GM12891 (cell line): ENCODE data around the gene NRDC.
"Not testable (repeated sequence)": the region's sequence is repeated elsewhere in the genome, so short reads cannot be mapped to it uniquely, and the experiment has no call there.

ENCODE experiments used
- DNase-seq: peaks from one replicate; pipeline ENCODE4 v3.0.0; 2011; ENCODE audit warnings: low spot score; ENCODE audit not compliant: insufficient read length
- FAIRE-seq: peaks from 2 replicates; lab custom pipeline; 2011; peaks lifted over from hg19 to GRCh38; lab: Jason Lieb, UNC
- PAX5 ChIP-seq: IDR thresholded peaks from 2 replicates; pipeline ENCODE4 v1.6.1; 2011; ENCODE audit warnings: low read length, moderate library complexity, mild to moderate bottlenecking; ENCODE audit not compliant: insufficient read depth, severe bottlenecking
- POLR2A ChIP-seq: IDR thresholded peaks from 2 replicates; pipeline ENCODE4 v1.6.1; 2011; ENCODE audit warnings: low read depth, low read length, control low read depth
- POLR2AphosphoS5 ChIP-seq: IDR thresholded peaks from 2 replicates; pipeline ENCODE4 v1.6.1; 2011; ENCODE audit warnings: low read depth, low read length, control low read depth
- POU2F2 ChIP-seq: IDR thresholded peaks from 2 replicates; pipeline ENCODE4 v1.6.1; 2011; ENCODE audit warnings: low read depth, mild to moderate bottlenecking, control low read depth, low read length, moderate library complexity
- SPI1 ChIP-seq: IDR thresholded peaks from 2 replicates; pipeline ENCODE4 v1.6.1; 2011; ENCODE audit warnings: low read depth, low read length, control low read depth
- TAF1 ChIP-seq: IDR thresholded peaks from 2 replicates; pipeline ENCODE4 v1.6.1; 2011; ENCODE audit warnings: low read depth, low read length, control low read depth

Gene NRDC

DNA sequence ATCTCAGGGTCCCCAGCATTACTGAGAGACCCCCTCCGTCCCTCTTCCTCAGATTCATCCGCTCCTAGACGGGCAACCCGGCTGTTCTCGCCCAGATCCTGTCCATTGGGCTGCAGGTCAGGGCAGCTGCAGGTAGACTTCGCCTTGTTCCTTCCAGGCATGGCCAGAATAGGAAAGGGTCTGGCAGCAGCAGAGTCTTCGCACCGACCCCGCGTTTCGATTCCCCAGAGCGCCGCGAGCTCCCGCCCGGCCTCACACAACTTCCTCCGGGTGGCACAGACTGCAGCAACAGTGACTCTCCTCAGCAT, 265 bp downstream of the NRDC start:
- FAIRE-seq, result no peak
- TF ChIP-seq POLR2A (no peak), PAX5 (no peak), POLR2AphosphoS5 (no peak), POU2F2 (no peak), TAF1 (no peak), SPI1 (no peak)

DNA sequence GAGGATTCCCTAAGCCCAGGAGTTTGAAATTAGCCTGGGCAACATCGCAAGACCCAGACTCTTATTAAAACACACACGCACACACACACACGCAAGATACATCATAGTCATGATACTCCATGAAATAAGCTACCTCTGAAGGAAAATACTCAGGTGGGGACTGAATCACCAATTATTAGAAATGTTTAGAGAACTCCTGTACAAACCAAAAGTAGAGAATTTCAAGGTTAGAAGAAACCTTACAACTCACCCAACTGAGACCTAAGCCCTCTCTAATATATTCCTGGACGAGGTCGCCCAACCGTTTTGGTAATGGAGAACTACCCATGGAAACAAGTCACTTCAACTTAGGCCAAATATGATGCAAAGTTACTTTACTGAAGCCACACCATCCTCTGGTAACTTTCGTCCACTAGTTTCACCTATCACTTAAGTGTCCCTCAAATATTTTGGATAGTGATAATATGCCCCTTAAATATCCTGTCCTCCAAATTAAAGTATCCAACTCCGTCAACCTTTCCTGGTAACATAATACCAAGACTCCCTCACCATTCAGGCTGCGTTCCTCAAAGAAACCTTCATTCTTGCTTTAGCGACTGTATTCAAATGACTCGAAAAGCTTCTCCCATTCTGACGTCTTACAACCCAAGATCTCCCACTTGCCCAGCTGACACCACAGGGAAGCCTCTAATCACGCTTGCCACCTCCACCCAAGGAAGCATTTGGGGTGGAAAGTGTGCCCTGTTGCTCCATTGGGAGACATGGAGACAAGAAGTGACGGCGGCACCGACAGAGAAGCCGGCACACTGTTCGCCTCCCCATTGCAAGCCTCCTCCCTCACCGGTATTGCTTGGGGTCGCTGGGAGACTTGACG, 856 bp downstream of the NRDC start:
- no peak for DNase-seq
- no peak for FAIRE-seq
- TF ChIP-seq POLR2A (no peak; the same call in 1 of the 2 replicates), SPI1 (no peak), POU2F2 (no peak), PAX5 (no peak), POLR2AphosphoS5 (no peak), TAF1 (no peak)

More for the DNA sequence above, 265 bp downstream of the NRDC start:
- DNase-seq, result no peak

DNA sequence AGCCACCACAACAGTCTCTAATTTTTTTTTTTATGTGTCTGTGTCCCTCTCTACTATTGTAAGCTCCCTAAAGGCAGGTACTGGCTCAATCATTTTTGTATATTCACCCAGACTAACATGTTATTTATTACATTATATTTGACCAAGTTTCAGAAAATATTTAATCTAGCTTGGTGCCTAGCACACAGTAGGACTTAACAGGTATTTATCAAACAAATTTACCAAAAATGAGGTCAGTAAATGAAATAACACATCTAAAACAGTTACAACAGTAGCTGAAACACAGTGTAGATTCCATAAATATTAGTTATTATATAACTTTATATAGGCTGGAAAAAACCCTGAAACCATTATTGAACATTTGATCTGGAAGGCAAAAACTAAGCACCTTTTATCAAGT, 2.7 kb downstream of the NRDC start:
- DNase-seq (no peak), FAIRE-seq (no peak)
- no peak for TF ChIP-seq PAX5
- TF ChIP-seq TAF1, result no peak
- no peak for TF ChIP-seq POLR2A
- TF ChIP-seq POU2F2, result no peak
- no peak for TF ChIP-seq SPI1
- no peak for TF ChIP-seq POLR2AphosphoS5

DNA sequence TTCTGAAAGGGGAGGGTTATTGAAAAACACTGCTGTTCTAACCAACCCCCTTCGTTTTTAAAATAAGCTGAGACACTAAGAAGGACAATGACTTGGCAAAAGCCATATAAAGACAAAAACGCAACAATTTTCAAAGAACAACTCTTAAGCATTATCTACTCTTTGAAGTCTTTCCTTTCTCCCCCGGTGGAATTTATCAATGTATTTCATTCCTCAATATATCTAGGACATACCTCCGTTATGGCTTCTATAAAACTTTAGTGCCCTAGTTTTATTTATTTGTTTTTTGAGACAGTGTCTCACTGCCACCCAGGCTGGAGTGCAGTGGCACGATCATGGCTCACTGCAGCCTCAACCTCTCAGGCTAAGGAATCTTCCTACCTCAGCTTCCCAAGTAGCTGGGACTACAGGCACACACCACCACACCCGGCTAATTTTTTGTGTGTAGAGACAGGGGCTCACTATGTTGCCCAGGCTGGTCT, 3.2 kb downstream of the NRDC start:
- no peak for TF ChIP-seq TAF1
- TF ChIP-seq SPI1, result no peak
- TF ChIP-seq POU2F2, result no peak
- no peak for TF ChIP-seq POLR2A
- TF ChIP-seq PAX5, result no peak
- FAIRE-seq (no peak), DNase-seq (no peak)

DNA sequence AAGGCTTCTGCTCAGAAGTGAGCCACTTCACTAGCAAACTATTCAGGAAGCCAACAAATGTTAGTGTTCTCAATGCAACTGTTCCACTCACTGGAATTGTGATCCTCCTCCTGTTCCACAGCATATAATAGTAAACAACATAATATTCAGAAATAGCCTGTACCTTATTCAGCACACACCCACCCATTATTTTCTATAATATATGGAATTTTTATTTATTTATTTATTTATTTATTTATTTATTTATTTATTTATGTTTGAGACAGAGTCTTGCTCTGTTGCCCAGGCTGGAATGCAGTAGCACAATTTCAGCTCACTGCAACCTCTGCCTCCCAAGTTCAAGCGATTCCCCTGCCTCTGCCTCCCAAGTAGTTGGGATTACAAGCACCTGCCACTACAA, 5.3 kb downstream of the NRDC start:
- not testable (repeated sequence) for DNase-seq, FAIRE-seq

DNA sequence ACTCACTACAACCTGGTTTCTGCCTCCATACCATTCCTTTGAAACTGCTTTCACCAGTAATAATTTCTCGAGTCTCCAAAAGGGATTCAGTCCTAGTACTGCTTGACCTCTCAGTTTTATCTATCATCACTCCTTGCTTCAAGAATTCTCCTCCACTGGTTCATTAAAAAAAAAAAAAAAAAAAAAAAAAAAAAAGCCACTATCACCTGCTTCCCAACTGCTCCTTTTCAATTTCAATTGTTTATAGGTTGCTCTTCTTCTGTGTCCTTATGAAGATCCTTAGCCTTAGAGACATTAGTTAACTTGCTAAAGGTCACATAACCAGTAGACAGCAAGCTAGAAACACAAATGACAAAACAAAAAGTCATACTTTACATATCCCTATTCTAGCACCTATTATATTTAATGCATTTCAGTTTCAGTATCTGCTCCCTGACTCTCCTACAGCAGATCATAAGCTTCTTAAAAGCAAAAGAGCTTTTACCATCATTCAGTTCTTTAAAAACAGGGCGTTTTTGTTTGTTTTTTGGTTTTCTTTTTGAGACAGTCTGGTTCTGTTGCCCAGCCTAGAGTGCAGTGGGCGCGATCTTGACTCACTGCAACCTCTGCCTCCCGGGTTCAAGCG, 7.1 kb downstream of the NRDC start:
- DNase-seq (no peak), FAIRE-seq (no peak)
- TF ChIP-seq POLR2AphosphoS5 (no peak), POLR2A (no peak), TAF1 (no peak), SPI1 (no peak), PAX5 (no peak), POU2F2 (no peak)

DNA sequence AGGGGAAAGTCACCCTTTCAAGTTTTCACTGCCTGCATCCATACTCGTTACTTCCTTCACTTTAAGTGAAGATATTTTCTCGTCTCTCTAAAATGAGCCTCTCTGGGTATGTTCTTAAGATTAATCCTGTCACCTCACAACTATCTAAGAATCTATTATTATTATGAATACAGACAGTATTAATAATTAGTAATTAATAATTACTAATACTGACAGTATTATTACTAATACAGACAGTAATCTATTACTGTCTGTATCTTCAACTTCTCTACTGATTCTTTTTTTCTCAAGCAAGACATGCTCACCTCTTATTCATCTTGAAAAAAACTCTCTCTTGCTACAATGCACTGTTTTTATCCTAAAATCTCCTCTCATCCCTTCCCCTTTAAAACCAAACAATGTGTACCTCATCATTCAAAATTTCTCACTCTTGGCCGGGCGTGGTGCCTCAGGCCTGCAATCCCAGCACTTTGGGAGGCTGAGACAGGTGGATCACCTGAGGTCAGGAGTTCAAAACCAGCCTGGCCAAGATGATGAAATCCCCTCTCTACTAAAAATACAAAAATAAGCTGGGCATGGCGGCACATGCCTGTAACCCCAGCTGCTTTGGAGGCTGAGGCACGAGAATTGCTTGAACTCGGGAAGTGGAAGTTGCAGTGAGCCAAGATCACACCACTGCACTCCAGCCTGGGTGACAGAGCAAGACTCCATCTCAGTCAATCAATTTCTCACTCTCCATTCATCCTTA, 7.8 kb downstream of the NRDC start:
- DNase-seq (no peak), FAIRE-seq (no peak)
- TF ChIP-seq POLR2A (no peak), TAF1 (no peak), POU2F2 (no peak), POLR2AphosphoS5 (no peak), PAX5 (no peak), SPI1 (no peak)

DNA sequence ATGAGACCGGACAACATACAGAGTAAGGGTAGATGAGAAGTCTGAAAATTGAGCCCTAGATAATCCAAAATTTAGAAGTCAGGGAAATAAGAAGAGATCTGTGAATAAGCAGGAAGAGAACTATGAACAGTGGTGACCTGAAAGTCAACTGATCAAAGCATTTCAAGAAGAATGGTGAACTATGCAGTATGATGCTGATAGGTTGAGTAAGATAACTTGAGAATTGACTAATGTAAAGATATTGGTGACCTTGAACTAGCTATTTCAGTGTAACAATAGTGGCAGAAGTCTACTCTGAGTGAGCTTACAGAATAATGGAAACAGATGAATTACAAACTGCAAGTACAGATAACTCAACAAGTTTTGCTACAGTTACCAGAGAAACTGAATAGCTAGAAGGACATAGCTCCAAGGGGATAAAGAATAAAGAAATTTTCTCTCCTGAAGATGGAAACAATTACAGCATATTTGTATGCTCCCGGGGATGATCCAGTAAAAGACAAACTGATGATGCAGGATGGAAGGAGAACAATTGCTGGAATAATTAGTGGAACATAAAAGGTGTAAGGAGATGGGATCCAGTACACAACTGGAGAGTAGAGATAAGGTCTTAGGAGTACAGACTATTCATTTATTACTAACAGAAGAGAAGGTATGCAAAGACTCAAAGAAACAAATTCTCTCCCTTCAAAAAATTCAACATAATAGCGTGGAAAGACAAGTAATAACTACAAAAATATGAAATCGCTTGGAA, 10.9 kb downstream of the NRDC start:
- DNase-seq (no peak), FAIRE-seq (peak; percentile 56)
- TF ChIP-seq POLR2AphosphoS5, result no peak
- TF ChIP-seq POU2F2, result no peak
- no peak for TF ChIP-seq POLR2A
- no peak for TF ChIP-seq PAX5
- no peak for TF ChIP-seq SPI1
- TF ChIP-seq TAF1, result no peak

DNA sequence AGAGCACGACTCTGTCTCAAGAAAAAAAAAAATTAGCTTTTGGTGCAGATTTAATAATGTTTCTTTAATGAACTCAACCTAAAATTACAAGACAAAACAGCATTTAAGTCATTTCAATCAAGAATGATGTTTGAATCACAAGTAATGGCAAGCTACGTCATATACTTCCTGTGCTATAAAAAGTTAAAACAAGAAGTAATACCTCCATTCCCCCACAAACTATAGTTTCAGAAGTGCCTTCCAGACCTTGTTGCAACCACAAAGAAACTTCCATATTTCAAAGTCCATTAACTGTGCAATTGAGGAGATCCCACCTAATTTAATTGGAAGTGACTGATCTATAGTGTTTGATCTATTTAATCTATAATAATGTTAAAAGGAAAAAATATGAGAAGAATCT, 15.1 kb downstream of the NRDC start:
- DNase-seq (no peak), FAIRE-seq (peak; percentile 72)
- TF ChIP-seq POLR2A (no peak), SPI1 (no peak), PAX5 (peak; percentile 32), TAF1 (no peak), POLR2AphosphoS5 (no peak), POU2F2 (no peak)
